Motor neuron (in vitro differentiated cells): Measurements from ENCODE around the gene LAMB4. TPM values are rescaled to one million over a fixed set of nuclear protein-coding genes. Genes with fewer than 3 reads are reported as not detected.
A peak's percentile ranks its signal among the peaks of the same experiment; 100 is the strongest.

Experiments used
- ATAC-seq, 8 experiments: fragments of 200-7000 bp; cut with Tn5 transposase; replicated peaks in 6 of 8; 2 replicates each; pipeline ENCODE4 v1.8.0; 2021; ENCODE audit warnings: mild to moderate bottlenecking in 8 of 8, moderate library complexity in 8 of 8
- H3K27ac ChIP-seq, 2 donors: fragments of 250-450 bp; sonication (Bioruptor Pico); 2 replicates each; pipeline ENCODE4 v1.9.0; 2021; ENCODE audit warnings: antibody characterized with exemption in 2 of 2, mild to moderate bottlenecking in 2 of 2, moderate library complexity in 1 of 2
- H3K4me1 ChIP-seq, 2 donors: fragments of 250-450 bp; sonication (Bioruptor Pico); replicated peaks in 1 of 2; 2 replicates each; pipeline ENCODE4 v1.6.1; 2021; ENCODE audit warnings: antibody characterized with exemption in 2 of 2, mild to moderate bottlenecking in 2 of 2, moderate library complexity in 1 of 2
- H3K4me3 ChIP-seq, 5 donors: fragments of 250-450 bp; sonication (Bioruptor Pico); 2 replicates each; pipeline ENCODE4 v1.9.0; 2021; ENCODE audit warnings: antibody characterized with exemption in 5 of 5, mild to moderate bottlenecking in 5 of 5, moderate library complexity in 4 of 5
- WGBS, 10 experiments: fragments of 450-650 bp; shearing (Covaris generic); methylation state at CpG; one replicate each; pipeline ENCODE4 v1.0.0; 2022; 5-methylcytosine and 5-hydroxymethylcytosine counted together
- in situ Hi-C, 9 experiments: fragments of 400-800 bp; cut with MboI; loops; one replicate each; pipeline ENCODE4 v1.15.0; 2021; ENCODE audit warnings: low sequenced_read_pairs in 9 of 9, low pct_unique_long_range_greater_than_20kb in 2 of 9; ENCODE audit not compliant: unreplicated experiment in 9 of 9
- total RNA-seq, 8 experiments: library from RNA; unstranded; fragments of 300-600 nt; gene quantifications; 2 replicates each; pipeline versions ENCODE4 v1.2.3 to v1.2.4, GENCODE V29; 2022

LAMB4 gene
- total RNA-seq, 8 experiments from 2014 or later = 0.07 to 1.2 (median 0.56) TPM

- Histone ChIP-seq H3K4me1 (peaks cover 22 to 23% of the 10 kb centered on the region in 2 donors), H3K27ac (peak overlapping the region; percentile 4 to 33), H3K4me3 (no peak overlapping the region)
- no peak for ATAC-seq
- 0 to 82% (median 37%) methylated on average over 1 of the region's 1 CpG; no CpG with 5 or more reads in 2 of the 10 experiments for WGBS, 10 experiments
- in situ Hi-C loops = no loop called here
These were observed 35.8 kb downstream of the LAMB4 start for GRCh38 chr7:108094346-108094745.

- Histone ChIP-seq H3K27ac (no peak overlapping the region), H3K4me1 (peaks cover 22 to 23% of the 10 kb centered on the region in 2 donors), H3K4me3 (no peak overlapping the region)
- WGBS, 10 experiments = 0 to 100% (median 90%) methylated on average over 1 to 4 of the region's 4 CpGs; no CpG with 5 or more reads in 1 of the 10 experiments
- in situ Hi-C loops = no loop called here
- ATAC-seq = no peak
These were observed 36.3 kb downstream of the LAMB4 start for GRCh38 chr7:108093851-108094331.

GRCh38 chr7:108093341-108093740, 36.8 kb downstream of the LAMB4 start:
- in situ Hi-C loops = no loop called here
- WGBS, 10 experiments = 7 to 100% (median 88%) methylated on average over 2 to 4 of the region's 4 CpGs
- Histone ChIP-seq H3K4me3 (no peak overlapping the region), H3K27ac (no peak overlapping the region), H3K4me1 (peaks cover 22 to 23% of the 10 kb centered on the region in 2 donors)
- ATAC-seq = no peak

- ATAC-seq = no peak
- 73 to 100% (median 91%) methylated on average over 1 to 6 of the region's 7 CpGs for WGBS, 10 experiments
- in situ Hi-C loops = no loop called here
- H3K27ac ChIP-seq = no peak overlapping the region
- H3K4me3 ChIP-seq = no peak overlapping the region
- H3K4me1 ChIP-seq = peaks cover 22 to 23% of the 10 kb centered on the region in 2 donors
These were observed 38.7 kb downstream of the LAMB4 start for GRCh38 chr7:108091461-108091831.

- 58 to 88% (median 81%) methylated on average over 3 to 7 of the region's 7 CpGs for WGBS, 10 experiments
- no peak for ATAC-seq
- H3K4me3 ChIP-seq = no peak overlapping the region
- in situ Hi-C loops = no loop called here
- no peak overlapping the region for H3K27ac ChIP-seq
- H3K4me1 ChIP-seq = peaks cover 18 to 21% of the 10 kb centered on the region in 2 donors
These were observed 39.2 kb downstream of the LAMB4 start for GRCh38 chr7:108090791-108091460.

GRCh38 chr7:108089381-108089780, 40.8 kb downstream of the LAMB4 start:
- 80 to 100% (median 94%) methylated on average over 1 of the region's 1 CpG; no CpG with 5 or more reads in 4 of the 10 experiments for WGBS, 10 experiments
- in situ Hi-C loops = no loop called here

GRCh38 chr7:108088729-108089128, 41.4 kb downstream of the LAMB4 start:
- no peak for ATAC-seq
- in situ Hi-C loops = no loop called here
- H3K4me1 ChIP-seq = no peaks in the 10 kb centered on the region
- no peak overlapping the region for H3K27ac ChIP-seq
- H3K4me3 ChIP-seq = no peak overlapping the region

More at GRCh38 chr7:108089381-108089780, 40.8 kb downstream of the LAMB4 start:
- no peak overlapping the region for H3K4me3 ChIP-seq
- peaks cover 2 to 5% of the 10 kb centered on the region in 2 donors for H3K4me1 ChIP-seq
- no peak for ATAC-seq
- no peak overlapping the region for H3K27ac ChIP-seq

GRCh38 chr7:108087778-108088177, 42.4 kb downstream of the LAMB4 start:
- Histone ChIP-seq H3K4me3 (no peak overlapping the region), H3K27ac (no peak overlapping the region), H3K4me1 (no peaks in the 10 kb centered on the region)
- WGBS, 10 experiments = 40 to 100% (median 86%) methylated on average over 1 of the region's 1 CpG; no CpG with 5 or more reads in 5 of the 10 experiments
- ATAC-seq = peak in 3 of 8 experiments; percentile 65 to 90 (median 72)
- in situ Hi-C loops = no loop called here

- 29 to 100% (median 60%) methylated on average over 1 to 2 of the region's 2 CpGs; no CpG with 5 or more reads in 4 of the 10 experiments for WGBS, 10 experiments
- Histone ChIP-seq H3K4me1 (no peaks in the 10 kb centered on the region), H3K4me3 (no peak overlapping the region), H3K27ac (no peak overlapping the region)
- in situ Hi-C loops = no loop called here
- ATAC-seq = peak in 1 of 8 experiments; percentile 37
These were observed 43.2 kb downstream of the LAMB4 start for GRCh38 chr7:108086962-108087361.

GRCh38 chr7:108086546-108086945, 43.6 kb downstream of the LAMB4 start:
- 20 to 100% (median 93%) methylated on average over 1 to 2 of the region's 2 CpGs; no CpG with 5 or more reads in 3 of the 10 experiments for WGBS, 10 experiments
- no peak for ATAC-seq
- H3K4me1 ChIP-seq = no peaks in the 10 kb centered on the region
- H3K27ac ChIP-seq = no peak overlapping the region
- in situ Hi-C loops = no loop called here
- no peak overlapping the region for H3K4me3 ChIP-seq

- Histone ChIP-seq H3K4me1 (peaks cover 4 to 8% of the 10 kb centered on the region in 2 donors), H3K4me3 (no peak overlapping the region), H3K27ac (no peak overlapping the region)
- WGBS, 10 experiments = 50 to 80% (median 66%) methylated on average over 1 of the region's 1 CpG; no CpG with 5 or more reads in 6 of the 10 experiments
- ATAC-seq = peak in 6 of 8 experiments; percentile 18 to 63 (median 34)
- in situ Hi-C loops = no loop called here
These were observed 46.2 kb downstream of the LAMB4 start for GRCh38 chr7:108083980-108084379.

GRCh38 chr7:108079648-108080591, 50.2 kb downstream of the LAMB4 start:
- Histone ChIP-seq H3K4me1 (peaks cover 4 to 8% of the 10 kb centered on the region in 2 donors), H3K27ac (no peak overlapping the region), H3K4me3 (no peak overlapping the region)
- 26 to 100% (median 79%) methylated on average over 1 to 9 of the region's 9 CpGs for WGBS, 10 experiments
- peak in 7 of 8 experiments; percentile 19 to 97 (median 48) for ATAC-seq
- in situ Hi-C loops = no loop called here

- in situ Hi-C loops = no loop called here
- H3K4me1 ChIP-seq = peaks cover 4 to 8% of the 10 kb centered on the region in 2 donors
- ATAC-seq = peak in 2 of 8 experiments; percentile 13
- 33 to 100% (median 83%) methylated on average over 1 of the region's 1 CpG; no CpG with 5 or more reads in 3 of the 10 experiments for WGBS, 10 experiments
- H3K4me3 ChIP-seq = no peak overlapping the region
- no peak overlapping the region for H3K27ac ChIP-seq
These were observed 50.9 kb downstream of the LAMB4 start for GRCh38 chr7:108079276-108079647.
